CD8-positive, alpha-beta memory T cell (primary cell): ENCODE data around the gene RBM28. TPM values are rescaled to one million over a fixed set of nuclear protein-coding genes. Genes with fewer than 3 reads are reported as not detected.

Experiments
- CTCF ChIA-PET: fragments of 350-600 bp; sonication (Branson Sonifier 250); formaldehyde crosslinking; loops from one replicate; lab custom pipeline; 2021; ENCODE audit warnings: antibody characterized with exemption; lab: Charles Lee
- POLR2A ChIA-PET: fragments of 350-600 bp; sonication (Branson Sonifier 250); formaldehyde crosslinking; loops from one replicate; lab custom pipeline; 2021; ENCODE audit warnings: antibody characterized with exemption; lab: Charles Lee
- DNase-seq, 5 donors: peaks; one replicate each; pipeline versions ENCODE4 v3.0.0 to v3.0.0-alpha.2; 2020 to 2022; ENCODE audit warnings: mixed read lengths in 1 of 5
- H3K27ac ChIP-seq: one replicate; pipeline ENCODE4 v1.7.0; 2013; ENCODE audit warnings: low read depth, mild to moderate bottlenecking, low read length, moderate library complexity
- H3K27me3 ChIP-seq: 2 replicates; pipeline ENCODE4 v1.7.0; 2013; ENCODE audit warnings: low read length, mild to moderate bottlenecking; ENCODE audit not compliant: insufficient read depth, poor library complexity, severe bottlenecking
- H3K36me3 ChIP-seq: 2 replicates; pipeline ENCODE4 v1.7.0; 2013; ENCODE audit warnings: mild to moderate bottlenecking, low read length, moderate library complexity; ENCODE audit not compliant: insufficient read depth
- H3K4me1 ChIP-seq: 2 replicates; pipeline ENCODE4 v1.7.0; 2013; ENCODE audit warnings: mild to moderate bottlenecking, low read length, moderate library complexity; ENCODE audit not compliant: insufficient read depth
- H3K4me3 ChIP-seq: 2 replicates; pipeline ENCODE4 v1.7.0; 2013; ENCODE audit warnings: mild to moderate bottlenecking, low read length
- H3K9me3 ChIP-seq: 2 replicates; pipeline ENCODE4 v1.7.0; 2013; ENCODE audit warnings: mild to moderate bottlenecking, low read length
- H3K27ac Mint-ChIP-seq, 8 donors: one replicate each; pipeline ENCODE4 v1.8.0; 2020 to 2021; ENCODE audit warnings: mixed read lengths in 8 of 8, mild to moderate bottlenecking in 6 of 8, inconsistent platforms in 3 of 8, moderate library complexity in 3 of 8
- H3K27me3 Mint-ChIP-seq, 2 donors: one replicate each; pipeline ENCODE4 v1.8.0; 2020 to 2021; ENCODE audit warnings: mixed read lengths in 2 of 2, mild to moderate bottlenecking in 1 of 2, moderate library complexity in 1 of 2
- H3K36me3 Mint-ChIP-seq, 3 donors: one replicate each; pipeline ENCODE4 v1.8.0; 2020 to 2021; ENCODE audit warnings: mixed read lengths in 3 of 3, inconsistent platforms in 1 of 3, mild to moderate bottlenecking in 1 of 3
- H3K4me1 Mint-ChIP-seq, 3 donors: one replicate each; pipeline ENCODE4 v1.8.0; 2020 to 2021; ENCODE audit warnings: mixed read lengths in 3 of 3, inconsistent platforms in 1 of 3, mild to moderate bottlenecking in 1 of 3
- H3K4me3 Mint-ChIP-seq, 7 donors: one replicate each; pipeline ENCODE4 v1.8.0; 2020 to 2021; ENCODE audit warnings: mixed read lengths in 7 of 7, mild to moderate bottlenecking in 6 of 7, moderate library complexity in 4 of 7, inconsistent platforms in 2 of 7
- H3K9me3 Mint-ChIP-seq, 5 donors: one replicate each; pipeline ENCODE4 v1.8.0; 2020 to 2022; ENCODE audit warnings: mixed read lengths in 5 of 5, mild to moderate bottlenecking in 3 of 5, moderate library complexity in 2 of 5, inconsistent platforms in 1 of 5
- polyA plus RNA-seq: library from polyadenylated mRNA; unstranded; fragments of 300-500 nt; fragmentation: Illumina TruSeq; gene quantifications from one replicate; pipeline ENCODE4 v1.2.3, GENCODE V29; 2021
- total RNA-seq, 2 experiments: library from RNA; stranded (reverse); gene quantifications; one replicate each; pipeline ENCODE4 v1.2.3, GENCODE V29; 2021

The RBM28 gene
- total and polyA plus RNA-seq, 3 experiments from 2014 or later: 10.0 to 77.8 (median 77.7) TPM

DNA sequence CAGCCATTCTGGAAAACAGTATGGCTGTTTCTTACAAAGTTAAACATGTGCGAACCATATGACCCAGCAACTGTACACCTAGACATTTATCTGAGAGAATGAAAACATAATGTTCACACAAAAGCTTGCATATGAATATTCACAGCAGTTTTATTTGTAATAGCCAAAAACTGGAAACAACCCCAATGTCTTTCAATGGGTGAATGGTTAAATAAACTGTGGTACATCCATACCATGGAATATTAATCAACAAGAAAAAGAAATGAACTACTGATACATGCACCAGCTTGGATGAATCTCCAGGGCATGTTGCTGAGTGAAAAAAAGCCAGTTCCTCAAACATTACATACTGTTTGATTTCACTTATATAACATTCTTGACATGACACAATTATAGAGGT is 65.3 kb downstream of the RBM28 start:
- ChIA-PET POLR2A (no interaction called here), CTCF (no interaction called here)
- H3K27ac ChIP-seq: no peak overlapping the region
- Mint-ChIP-seq H3K36me3 (peaks cover 5 to 29% (median 7%) of the 10 kb centered on the region in 3 donors), H3K4me1 (no peaks in the 10 kb centered on the region), H3K4me3 (no peak overlapping the region), H3K9me3 (peaks cover 9 to 23% (median 17%) of the 10 kb centered on the region in 5 donors), H3K27me3 (no peaks in the 10 kb centered on the region), H3K27ac (no peak overlapping the region)
- no peak for DNase-seq
- no peaks in the 10 kb centered on the region for H3K36me3 ChIP-seq
- no peaks in the 10 kb centered on the region for H3K9me3 ChIP-seq
- no peaks in the 10 kb centered on the region for H3K4me1 ChIP-seq
- H3K4me3 ChIP-seq: no peak overlapping the region
- H3K27me3 ChIP-seq: no peaks in the 10 kb centered on the region

DNA sequence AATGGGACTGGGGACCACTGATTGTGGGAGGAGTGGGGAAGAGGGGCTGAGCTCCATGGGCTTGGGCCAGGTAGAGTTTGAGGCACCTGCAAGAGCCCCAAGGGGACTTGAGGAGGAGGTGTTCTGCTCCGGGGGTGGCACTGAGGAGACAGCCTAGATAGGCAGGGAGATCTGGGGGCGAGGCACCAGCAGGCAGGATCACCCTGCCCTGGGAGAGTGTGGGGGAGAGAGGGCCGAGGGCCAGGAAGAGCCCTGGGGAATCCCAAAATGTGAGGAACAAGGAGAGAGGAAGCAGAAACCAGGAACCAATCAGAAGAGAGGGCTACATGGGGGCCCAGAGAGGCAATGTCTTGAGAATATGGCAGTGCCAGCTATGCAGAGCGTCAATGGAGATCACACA is 68.0 kb downstream of the RBM28 start:
- peaks cover 9 to 18% (median 13%) of the 10 kb centered on the region in 5 donors for H3K9me3 Mint-ChIP-seq
- POLR2A ChIA-PET: no interaction called here
- H3K4me1 ChIP-seq: no peaks in the 10 kb centered on the region
- H3K27me3 Mint-ChIP-seq: peaks cover 5 to 15% of the 10 kb centered on the region in 2 donors
- H3K4me1 Mint-ChIP-seq: peaks cover 0 to 12% (median 2%) of the 10 kb centered on the region in 3 donors
- no peak overlapping the region for H3K4me3 Mint-ChIP-seq
- H3K27ac ChIP-seq: no peak overlapping the region
- H3K27me3 ChIP-seq: no peaks in the 10 kb centered on the region
- peak overlapping the region in 1 of 8 donors; percentile 39 for H3K27ac Mint-ChIP-seq
- no peaks in the 10 kb centered on the region for H3K9me3 ChIP-seq
- H3K36me3 ChIP-seq: no peaks in the 10 kb centered on the region
- H3K36me3 Mint-ChIP-seq: peaks cover 0 to 19% (median 6%) of the 10 kb centered on the region in 3 donors
- no peak overlapping the region for H3K4me3 ChIP-seq
- CTCF ChIA-PET: no interaction called here
- no peak for DNase-seq

DNA sequence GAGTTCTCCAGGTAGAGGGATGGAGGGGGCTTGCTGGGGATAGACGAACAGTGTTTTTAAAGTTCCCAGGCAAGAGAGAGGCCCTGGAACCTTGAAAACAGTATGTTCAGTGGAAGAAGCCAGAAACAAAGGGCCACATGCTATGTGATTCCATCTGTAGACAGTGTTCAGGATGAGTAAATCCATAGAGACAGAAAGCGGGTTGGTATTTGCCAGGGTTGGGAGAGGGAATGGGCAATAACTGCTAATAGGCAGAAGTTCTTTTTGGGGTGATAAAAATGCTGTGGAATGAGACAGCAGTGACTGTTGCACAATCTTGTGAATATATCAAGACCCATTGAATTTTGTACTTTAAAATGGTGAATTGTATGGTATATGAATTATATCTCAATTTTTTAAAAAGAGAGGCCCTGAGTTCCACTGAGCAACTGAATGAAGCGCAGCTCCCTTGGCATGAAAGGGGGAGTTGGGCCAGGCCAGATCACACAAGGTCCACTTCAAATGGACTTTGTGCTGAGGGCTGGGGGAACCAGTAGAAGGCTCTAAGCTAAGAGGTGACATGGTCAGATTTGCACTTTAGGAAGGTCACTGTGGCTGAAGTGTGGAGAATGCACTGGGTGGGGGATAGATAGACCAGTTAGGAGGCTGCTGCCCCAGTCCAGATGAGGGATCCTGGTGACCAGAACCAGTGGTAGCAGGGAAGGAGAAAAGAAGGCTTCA is 68.7 kb downstream of the RBM28 start:
- no peak overlapping the region for H3K27ac ChIP-seq
- no peaks in the 10 kb centered on the region for H3K27me3 ChIP-seq
- H3K4me1 ChIP-seq: no peaks in the 10 kb centered on the region
- no peak overlapping the region for H3K4me3 ChIP-seq
- ChIA-PET CTCF (no interaction called here), POLR2A (no interaction called here)
- peaks cover 5 to 15% of the 10 kb centered on the region in 2 donors for H3K27me3 Mint-ChIP-seq
- peak overlapping the region in 1 of 8 donors; percentile 39 for H3K27ac Mint-ChIP-seq
- H3K9me3 Mint-ChIP-seq: peaks cover 8 to 14% (median 10%) of the 10 kb centered on the region in 5 donors
- H3K36me3 Mint-ChIP-seq: peaks cover 0 to 16% (median 6%) of the 10 kb centered on the region in 3 donors
- H3K4me1 Mint-ChIP-seq: peaks cover 0 to 12% (median 2%) of the 10 kb centered on the region in 3 donors
- no peaks in the 10 kb centered on the region for H3K36me3 ChIP-seq
- DNase-seq: no peak
- H3K4me3 Mint-ChIP-seq: no peak overlapping the region
- H3K9me3 ChIP-seq: no peaks in the 10 kb centered on the region

DNA sequence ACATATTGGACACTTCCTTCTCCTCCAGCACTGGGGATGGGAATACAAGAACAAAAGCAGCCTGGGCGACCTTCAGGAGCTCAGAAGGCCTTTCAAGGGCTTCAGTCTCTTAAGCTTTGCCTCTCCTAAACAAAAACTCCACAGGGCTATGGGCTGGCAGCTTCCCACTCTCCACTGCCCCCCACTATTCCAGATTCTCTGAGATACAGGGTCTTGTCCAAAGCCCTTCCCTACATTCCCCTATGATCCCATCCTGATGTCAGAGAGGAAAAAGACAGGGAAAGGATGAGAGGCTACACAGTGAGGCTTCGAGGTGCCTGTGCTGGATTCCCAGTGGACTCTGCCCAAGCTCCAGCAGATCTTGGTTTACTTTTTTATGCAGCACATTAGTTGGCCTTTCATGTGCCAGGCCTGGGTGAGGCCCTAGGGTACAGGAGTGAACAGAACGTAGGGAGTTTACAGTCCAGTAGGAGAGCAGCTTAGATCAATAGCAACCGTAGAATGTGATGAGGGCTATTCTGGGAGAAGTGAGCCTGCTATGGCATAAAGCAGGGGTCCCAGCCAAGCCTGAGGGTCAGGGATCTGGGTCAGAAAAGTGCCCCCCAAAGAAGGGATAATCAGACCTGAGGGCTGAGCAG is 69.3 kb downstream of the RBM28 start:
- DNase-seq: no peak
- peaks cover 2 to 8% (median 5%) of the 10 kb centered on the region in 5 donors for H3K9me3 Mint-ChIP-seq
- H3K27me3 Mint-ChIP-seq: peaks cover 11 to 21% of the 10 kb centered on the region in 2 donors
- Histone ChIP-seq H3K27ac (no peak overlapping the region), H3K4me1 (no peaks in the 10 kb centered on the region), H3K9me3 (no peaks in the 10 kb centered on the region), H3K4me3 (no peak overlapping the region), H3K36me3 (no peaks in the 10 kb centered on the region), H3K27me3 (no peaks in the 10 kb centered on the region)
- ChIA-PET POLR2A (no interaction called here), CTCF (no interaction called here)
- H3K4me1 Mint-ChIP-seq: peaks cover 0 to 12% (median 2%) of the 10 kb centered on the region in 3 donors
- H3K27ac Mint-ChIP-seq: peak overlapping the region in 1 of 8 donors; percentile 79
- H3K4me3 Mint-ChIP-seq: no peak overlapping the region
- peaks cover 0 to 13% (median 0%) of the 10 kb centered on the region in 3 donors for H3K36me3 Mint-ChIP-seq

DNA sequence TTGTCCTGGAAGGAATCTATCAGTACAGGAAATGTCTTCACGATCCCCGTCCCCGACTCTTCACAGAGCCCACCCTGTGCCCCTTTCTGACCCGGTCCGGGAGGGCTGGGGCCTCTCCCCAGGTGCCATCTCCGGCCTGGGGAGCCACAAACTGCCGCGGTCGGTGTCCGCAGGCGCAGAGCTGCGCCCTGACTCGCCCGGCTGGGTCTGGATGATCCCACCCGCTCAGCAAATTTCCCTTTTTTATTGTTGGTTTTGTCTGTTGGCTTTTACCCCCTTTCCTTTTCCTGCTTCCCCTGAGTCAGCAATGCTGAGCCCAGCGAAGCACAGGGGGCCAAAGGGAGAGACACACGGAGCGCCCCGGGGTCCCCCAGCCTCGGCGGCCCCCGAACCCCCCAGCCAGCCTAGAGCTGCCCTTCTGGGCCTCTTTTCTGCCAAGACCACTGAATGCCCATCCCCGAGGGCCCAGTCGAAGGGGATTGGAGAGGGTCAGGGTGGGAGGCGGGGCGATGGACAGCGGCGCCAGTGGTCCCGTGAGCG is 71.7 kb downstream of the RBM28 start:
- H3K4me3 ChIP-seq: no peak overlapping the region
- Mint-ChIP-seq H3K27me3 (peaks cover 23 to 44% of the 10 kb centered on the region in 2 donors), H3K4me3 (peak overlapping the region in 1 of 7 donors; percentile 40), H3K4me1 (peaks cover 0 to 12% (median 2%) of the 10 kb centered on the region in 3 donors), H3K9me3 (no peaks in the 10 kb centered on the region), H3K36me3 (peaks cover 0 to 4% (median 0%) of the 10 kb centered on the region in 3 donors), H3K27ac (no peak overlapping the region)
- ChIA-PET CTCF (no interaction called here), POLR2A (no interaction called here)
- H3K4me1 ChIP-seq: no peaks in the 10 kb centered on the region
- no peak for DNase-seq
- no peaks in the 10 kb centered on the region for H3K27me3 ChIP-seq
- H3K9me3 ChIP-seq: no peaks in the 10 kb centered on the region
- no peak overlapping the region for H3K27ac ChIP-seq
- H3K36me3 ChIP-seq: no peaks in the 10 kb centered on the region

DNA sequence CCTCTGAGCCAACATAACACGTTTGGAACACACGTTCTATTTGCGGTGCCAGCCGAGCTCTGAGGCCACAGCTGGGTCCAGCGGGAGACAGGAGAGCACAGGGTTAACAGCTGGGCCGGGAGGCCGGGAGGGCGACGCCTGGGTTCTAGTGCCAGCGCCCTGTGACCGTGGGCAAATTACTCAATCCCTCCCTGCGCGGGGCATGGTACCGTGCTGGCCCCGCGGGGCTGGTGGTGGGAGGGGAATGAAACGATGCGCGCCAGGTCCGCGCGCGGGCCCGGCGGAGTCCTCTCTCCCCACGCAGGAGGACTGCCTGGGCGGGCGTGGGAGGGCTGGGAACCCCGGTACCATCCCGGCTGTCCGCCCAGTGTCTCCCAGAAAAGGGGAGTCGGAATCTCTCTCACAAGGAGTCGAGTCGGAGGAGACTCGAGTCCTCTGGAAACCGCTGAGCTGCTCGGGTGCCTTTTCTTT is 72.2 kb downstream of the RBM28 start:
- peaks cover 0 to 4% (median 0%) of the 10 kb centered on the region in 3 donors for H3K36me3 Mint-ChIP-seq
- no peaks in the 10 kb centered on the region for H3K9me3 Mint-ChIP-seq
- no peak overlapping the region for H3K27ac ChIP-seq
- no peaks in the 10 kb centered on the region for H3K9me3 ChIP-seq
- H3K4me3 Mint-ChIP-seq: peak overlapping the region in 3 of 7 donors; percentile 46 to 62 (median 60)
- no peak overlapping the region for H3K4me3 ChIP-seq
- ChIA-PET CTCF (no interaction called here), POLR2A (no interaction called here)
- DNase-seq: no peak
- H3K4me1 Mint-ChIP-seq: peaks cover 0 to 12% (median 2%) of the 10 kb centered on the region in 3 donors
- H3K27me3 ChIP-seq: peaks cover 4% of the 10 kb centered on the region
- no peaks in the 10 kb centered on the region for H3K4me1 ChIP-seq
- H3K27me3 Mint-ChIP-seq: peaks cover 23 to 48% of the 10 kb centered on the region in 2 donors
- H3K27ac Mint-ChIP-seq: peak overlapping the region in 1 of 8 donors; percentile 88
- no peaks in the 10 kb centered on the region for H3K36me3 ChIP-seq

DNA sequence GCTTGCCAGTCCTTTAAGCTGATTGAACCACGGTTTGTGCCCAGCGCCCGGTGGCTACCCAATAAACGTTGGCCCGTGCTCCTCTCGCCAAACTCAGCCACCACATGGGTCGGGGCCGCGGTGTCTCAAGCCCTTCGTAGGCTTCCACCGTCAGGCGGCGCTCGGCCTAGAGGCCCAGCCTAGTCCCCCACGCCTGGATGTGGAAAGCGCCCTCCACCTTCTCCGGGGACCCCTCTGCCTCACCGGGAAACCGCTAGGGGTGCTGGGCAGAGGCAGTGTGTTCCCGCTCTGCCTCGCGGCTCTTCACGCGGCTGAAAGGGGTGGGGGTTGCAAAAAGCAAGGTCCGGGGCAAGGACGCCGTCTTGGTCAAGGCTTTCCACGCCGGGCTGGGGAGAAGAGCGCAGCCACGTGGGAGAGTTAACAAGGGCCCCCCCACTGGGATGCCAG is 72.9 kb downstream of the RBM28 start:
- Mint-ChIP-seq H3K27ac (no peak overlapping the region), H3K4me3 (peak overlapping the region in 1 of 7 donors; percentile 60), H3K36me3 (peaks cover 0 to 4% (median 0%) of the 10 kb centered on the region in 3 donors), H3K4me1 (peaks cover 0 to 12% (median 2%) of the 10 kb centered on the region in 3 donors), H3K9me3 (no peaks in the 10 kb centered on the region), H3K27me3 (peaks cover 23 to 51% of the 10 kb centered on the region in 2 donors)
- Histone ChIP-seq H3K4me1 (no peaks in the 10 kb centered on the region), H3K27me3 (peaks cover 7% of the 10 kb centered on the region), H3K4me3 (no peak overlapping the region), H3K36me3 (no peaks in the 10 kb centered on the region), H3K27ac (no peak overlapping the region), H3K9me3 (no peaks in the 10 kb centered on the region)
- ChIA-PET CTCF (no interaction called here), POLR2A (no interaction called here)
- DNase-seq: no peak

DNA sequence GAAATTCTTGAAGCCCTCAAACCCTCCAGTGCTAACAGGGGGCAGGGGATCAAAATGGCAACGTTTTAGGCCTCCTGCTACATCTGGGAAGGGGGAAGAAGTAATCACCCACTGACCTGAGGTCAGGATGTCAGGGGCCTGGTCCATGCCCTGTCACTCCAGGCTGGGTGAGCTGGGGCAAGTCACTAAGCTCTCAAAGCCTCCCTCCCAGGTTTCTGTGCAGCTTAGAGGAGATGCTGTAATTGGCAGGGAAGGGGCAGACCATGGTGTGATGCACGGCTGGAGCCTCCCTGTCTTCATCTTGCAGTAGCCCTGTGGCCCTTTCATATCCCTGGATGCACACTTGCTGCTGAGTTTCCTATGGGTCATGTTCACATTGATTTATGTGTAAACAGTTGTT is 75.5 kb downstream of the RBM28 start:
- no peak overlapping the region for H3K4me3 Mint-ChIP-seq

More for the DNA sequence above, 75.5 kb downstream of the RBM28 start:
- Mint-ChIP-seq H3K36me3 (peaks cover 0 to 4% (median 0%) of the 10 kb centered on the region in 3 donors), H3K4me1 (peaks cover 0 to 12% (median 2%) of the 10 kb centered on the region in 3 donors), H3K27me3 (peaks cover 23 to 54% of the 10 kb centered on the region in 2 donors), H3K27ac (no peak overlapping the region), H3K9me3 (no peaks in the 10 kb centered on the region)
- ChIA-PET CTCF (no interaction called here), POLR2A (no interaction called here)
- Histone ChIP-seq H3K4me3 (no peak overlapping the region), H3K4me1 (no peaks in the 10 kb centered on the region), H3K27me3 (peaks cover 7% of the 10 kb centered on the region), H3K27ac (no peak overlapping the region), H3K36me3 (no peaks in the 10 kb centered on the region), H3K9me3 (no peaks in the 10 kb centered on the region)
- DNase-seq: no peak
